RWPE1 (cell line): ENCODE measurements around the gene ASCC2.

Experiments used
- CTCF ChIA-PET: fragments of 350-600 bp; sonication (Branson Sonifier 250); formaldehyde crosslinking; extraction: SDS; loops from one replicate; lab custom pipeline; 2021; lab: Yijun Ruan, JAX
- POLR2A ChIA-PET: fragments of 400-600 bp; formaldehyde crosslinking; extraction: SDS; loops from one replicate; lab custom pipeline; 2020; ENCODE audit warnings: antibody characterized with exemption; ENCODE audit not compliant: low non-redundant PET; lab: Yijun Ruan, JAX
- DNase-seq: peaks from one replicate; pipeline ENCODE4 v3.0.0; 2012; ENCODE audit warnings: low spot score
- H3K27ac ChIP-seq: fragments of 450-650 bp; 2 replicates; pipeline ENCODE4 v1.5.1; 2017
- CTCF ChIP-seq: fragments of 450-650 bp; conservative IDR thresholded peaks from 2 replicates; pipeline ENCODE4 v1.5.1; 2017; ENCODE audit warnings: low read depth, mild to moderate bottlenecking

ASCC2 gene

GRCh38 chr22:29816128-29816527 lies 21.9 kb downstream of the ASCC2 start:
- DNase-seq = no peak
- no peak for TF ChIP-seq CTCF
- CTCF ChIA-PET = no interaction called here
- H3K27ac ChIP-seq = peak overlapping the region; percentile 75
- POLR2A ChIA-PET = no interaction called here

GRCh38 chr22:29815580-29815979 lies 22.5 kb downstream of the ASCC2 start:
- H3K27ac ChIP-seq = peak overlapping the region; percentile 75
- no peak for DNase-seq
- no peak for TF ChIP-seq CTCF
- POLR2A ChIA-PET = no interaction called here
- CTCF ChIA-PET = no interaction called here

GRCh38 chr22:29814003-29814402 lies 24.1 kb downstream of the ASCC2 start:
- no peak for TF ChIP-seq CTCF
- ChIA-PET POLR2A (no interaction called here), CTCF (interaction anchor here (0.6 to 0.7 kb wide), 3 partner anchors 120 to 449 kb away, joined by 3 read pairs; no protein-coding TSS in a partner anchor)
- no peak for DNase-seq
- H3K27ac ChIP-seq = no peak overlapping the region

- H3K27ac ChIP-seq = no peak overlapping the region
- ChIA-PET CTCF (interaction anchor here (0.6 to 0.7 kb wide), 3 partner anchors 121 to 418 kb away, joined by 3 read pairs; no protein-coding TSS in a partner anchor), POLR2A (no interaction called here)
- no peak for TF ChIP-seq CTCF
- DNase-seq = peak; percentile 30
Measured at GRCh38 chr22:29813563-29813962, 24.5 kb downstream of the ASCC2 start.

- H3K27ac ChIP-seq = no peak overlapping the region
- no peak for TF ChIP-seq CTCF
- POLR2A ChIA-PET = no interaction called here
- no peak for DNase-seq
- CTCF ChIA-PET = interaction anchor here (0.6 kb wide), 1 partner anchor 276 kb away, joined by 3 read pairs; no protein-coding TSS in a partner anchor
Measured at GRCh38 chr22:29813126-29813525, 24.9 kb downstream of the ASCC2 start.

GRCh38 chr22:29811377-29811776 lies 26.7 kb downstream of the ASCC2 start:
- POLR2A ChIA-PET = no interaction called here
- TF ChIP-seq CTCF = no peak
- DNase-seq = no peak
- no peak overlapping the region for H3K27ac ChIP-seq
- CTCF ChIA-PET = interaction anchor here (1.0 kb wide), 1 partner anchor 193 kb away, joined by 3 read pairs; no protein-coding TSS in a partner anchor
